Inflammatory macrophage treated with lipopolysaccharide for 4 hours (primary cell): Measurements from ENCODE around the gene ANK3.
"Not testable (repeated sequence)": the region's sequence is repeated elsewhere in the genome, so short reads cannot be mapped to it uniquely, and the experiment has no call there.

Source experiments
- DNase-seq: peaks from one replicate; pipeline ENCODE4 v3.0.0-alpha.2; 2020

Gene ANK3

GRCh38 chr10:60073781-60074656 is 315.7 kb downstream of the ANK3 start:
- no peak for DNase-seq

- DNase-seq: no peak
Observed at GRCh38 chr10:60073397-60073780, 316.3 kb downstream of the ANK3 start.

GRCh38 chr10:60069311-60069710 is 320.4 kb downstream of the ANK3 start:
- no peak for DNase-seq

- DNase-seq: no peak
Observed at GRCh38 chr10:60050366-60050765, 339.3 kb downstream of the ANK3 start.

- no peak for DNase-seq
Observed at GRCh38 chr10:60048091-60048501, 341.6 kb downstream of the ANK3 start.

- no peak for DNase-seq
Observed at GRCh38 chr10:60045571-60045970, 344.1 kb downstream of the ANK3 start.

GRCh38 chr10:60044971-60045370 is 344.7 kb downstream of the ANK3 start:
- no peak for DNase-seq

GRCh38 chr10:60044242-60044641 is 345.4 kb downstream of the ANK3 start:
- no peak for DNase-seq

GRCh38 chr10:60043561-60044241 is 346.0 kb downstream of the ANK3 start:
- no peak for DNase-seq

GRCh38 chr10:60042914-60043313 is 346.8 kb downstream of the ANK3 start:
- no peak for DNase-seq

GRCh38 chr10:60042262-60042661 is 347.4 kb downstream of the ANK3 start:
- no peak for DNase-seq

- peak; percentile 22 for DNase-seq
Observed at GRCh38 chr10:60041489-60042133, 348.1 kb downstream of the ANK3 start.

- DNase-seq: no peak
Observed at GRCh38 chr10:60040014-60040662, 349.5 kb downstream of the ANK3 start.

GRCh38 chr10:60035984-60036383 is 353.7 kb downstream of the ANK3 start:
- DNase-seq: no peak

GRCh38 chr10:60035375-60035774 is 354.3 kb downstream of the ANK3 start:
- DNase-seq: not testable (repeated sequence)

- DNase-seq: peak; percentile 98
Observed at GRCh38 chr10:60032723-60033122, 357.0 kb downstream of the ANK3 start.

GRCh38 chr10:60031664-60032063 is 358.0 kb downstream of the ANK3 start:
- peak; percentile 94 for DNase-seq

GRCh38 chr10:60031183-60031582 is 358.5 kb downstream of the ANK3 start:
- no peak for DNase-seq

GRCh38 chr10:60029475-60029874 is 360.2 kb downstream of the ANK3 start:
- DNase-seq: peak; percentile 65

GRCh38 chr10:60028081-60028480 is 361.6 kb downstream of the ANK3 start:
- DNase-seq: no peak

- peak; percentile 17 for DNase-seq
Observed at GRCh38 chr10:60025279-60025678, 364.4 kb downstream of the ANK3 start.

- DNase-seq: no peak
Observed at GRCh38 chr10:60024506-60024905, 365.2 kb downstream of the ANK3 start.
